Activated CD8-positive, alpha-beta T cell treated with anti-CD3 and anti-CD28 coated beads for 36 hours (primary cell): Measurements from ENCODE around the gene INCA1. TPM values are rescaled to one million over a fixed set of nuclear protein-coding genes. Genes with fewer than 3 reads are reported as not detected.
"Not testable (repeated sequence)": the region's sequence is repeated elsewhere in the genome, so short reads cannot be mapped to it uniquely, and the experiment has no call there.

ENCODE experiments used
- ATAC-seq: fragments of 200-7000 bp; cut with Tn5 transposase; one replicate; pipeline ENCODE4 v1.10.0; 2021; ENCODE audit warnings: mild to moderate bottlenecking, moderate library complexity
- CTCF ChIA-PET: fragments of 350-600 bp; sonication (Branson Sonifier 250); formaldehyde crosslinking; loops from one replicate; lab custom pipeline; 2021; ENCODE audit warnings: antibody characterized with exemption; lab: Charles Lee
- POLR2A ChIA-PET: fragments of 350-600 bp; sonication (Branson Sonifier 250); formaldehyde crosslinking; loops from one replicate; lab custom pipeline; 2021; ENCODE audit warnings: antibody characterized with exemption; lab: Charles Lee
- DNase-seq: peaks from one replicate; pipeline ENCODE4 v3.0.0-alpha.2; 2020
- H3K27ac Mint-ChIP-seq: one replicate; pipeline ENCODE4 v1.8.0; 2021; ENCODE audit warnings: mild to moderate bottlenecking, mixed read lengths
- H3K27me3 Mint-ChIP-seq: one replicate; pipeline ENCODE4 v1.8.0; 2021; ENCODE audit warnings: mixed read lengths
- H3K36me3 Mint-ChIP-seq: one replicate; pipeline ENCODE4 v1.8.0; 2021; ENCODE audit warnings: low read depth, mixed read lengths
- H3K4me1 Mint-ChIP-seq: one replicate; pipeline ENCODE4 v1.8.0; 2021; ENCODE audit warnings: low read depth, mixed read lengths
- H3K4me3 Mint-ChIP-seq: one replicate; pipeline ENCODE4 v1.8.0; 2021; ENCODE audit warnings: mild to moderate bottlenecking, moderate library complexity, mixed read lengths
- H3K9me3 Mint-ChIP-seq: one replicate; pipeline ENCODE4 v1.8.0; 2021; ENCODE audit warnings: mixed read lengths
- intact Hi-C: fragments of 100-400 bp; cut with micrococcal nuclease; formaldehyde crosslinking; loops from one replicate; pipeline ENCODE4 v1.10.0; 2022
- total RNA-seq, 2 experiments: library from RNA; stranded (reverse); gene quantifications; one replicate each; pipeline ENCODE4 v1.2.3, GENCODE V29; 2021
- TF ChIP-seq, protein P1 (sequence below): fragments of 200-600 bp; IDR thresholded peaks from one replicate; pipeline ENCODE4 v1.8.0; 2022; ENCODE audit warnings: antibody characterized with exemption, mild to moderate bottlenecking

Gene INCA1
- total RNA-seq, 2 experiments from 2014 or later: 0.63 TPM; not detected in 1

DNA sequence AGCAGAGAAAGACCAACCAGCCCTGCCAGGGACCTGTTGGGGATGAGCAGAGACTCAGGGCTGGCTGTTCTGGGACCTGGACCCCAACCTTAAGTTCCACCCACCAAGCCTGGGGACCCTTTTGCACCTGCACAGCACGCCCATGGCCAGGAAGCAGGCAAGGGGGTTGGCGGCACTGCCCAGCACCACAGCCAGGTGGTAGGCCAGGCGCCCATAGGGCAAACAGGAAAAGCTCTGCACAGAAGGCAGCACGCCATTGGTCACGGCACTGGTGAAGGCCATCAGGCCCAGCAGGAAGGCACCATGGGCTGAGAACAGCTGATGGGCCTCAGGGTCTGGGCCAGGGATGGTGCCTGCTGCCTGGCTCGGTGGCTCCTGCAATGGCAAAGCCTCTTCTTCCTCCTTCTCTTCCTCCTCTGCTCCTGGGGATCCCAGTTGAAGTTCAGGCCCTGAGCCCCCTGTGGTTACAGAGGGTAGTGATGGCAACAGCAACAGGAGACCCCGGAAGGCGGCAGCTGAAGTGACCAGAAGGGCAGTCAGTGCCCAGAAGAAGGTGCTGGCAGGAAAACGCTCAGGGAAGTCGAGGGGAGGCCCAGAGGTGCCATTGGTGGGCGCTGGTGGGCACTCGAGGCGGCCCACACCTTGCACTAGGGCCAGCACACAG is 36.2 kb upstream of the INCA1 start:
- intact Hi-C loops: no loop called here
- CTCF ChIA-PET: interaction anchor here (1.9 kb wide), 1 partner anchor 28 kb away, joined by 14 read pairs; no protein-coding TSS in a partner anchor
- no peak overlapping the region for H3K27ac Mint-ChIP-seq
- no peaks in the 10 kb centered on the region for H3K9me3 Mint-ChIP-seq
- POLR2A ChIA-PET: interaction anchor here (1.7 to 1.9 kb wide), 3 partner anchors 14 to 65 kb away, joined by 3 to 6 read pairs (median 5); no protein-coding TSS in a partner anchor
- ATAC-seq (no peak), DNase-seq (no peak)
- H3K36me3 Mint-ChIP-seq: no peaks in the 10 kb centered on the region
- H3K27me3 Mint-ChIP-seq: no peaks in the 10 kb centered on the region
- TF ChIP-seq, protein P1, sequence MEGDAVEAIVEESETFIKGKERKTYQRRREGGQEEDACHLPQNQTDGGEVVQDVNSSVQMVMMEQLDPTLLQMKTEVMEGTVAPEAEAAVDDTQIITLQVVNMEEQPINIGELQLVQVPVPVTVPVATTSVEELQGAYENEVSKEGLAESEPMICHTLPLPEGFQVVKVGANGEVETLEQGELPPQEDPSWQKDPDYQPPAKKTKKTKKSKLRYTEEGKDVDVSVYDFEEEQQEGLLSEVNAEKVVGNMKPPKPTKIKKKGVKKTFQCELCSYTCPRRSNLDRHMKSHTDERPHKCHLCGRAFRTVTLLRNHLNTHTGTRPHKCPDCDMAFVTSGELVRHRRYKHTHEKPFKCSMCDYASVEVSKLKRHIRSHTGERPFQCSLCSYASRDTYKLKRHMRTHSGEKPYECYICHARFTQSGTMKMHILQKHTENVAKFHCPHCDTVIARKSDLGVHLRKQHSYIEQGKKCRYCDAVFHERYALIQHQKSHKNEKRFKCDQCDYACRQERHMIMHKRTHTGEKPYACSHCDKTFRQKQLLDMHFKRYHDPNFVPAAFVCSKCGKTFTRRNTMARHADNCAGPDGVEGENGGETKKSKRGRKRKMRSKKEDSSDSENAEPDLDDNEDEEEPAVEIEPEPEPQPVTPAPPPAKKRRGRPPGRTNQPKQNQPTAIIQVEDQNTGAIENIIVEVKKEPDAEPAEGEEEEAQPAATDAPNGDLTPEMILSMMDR: no peak
- H3K4me1 Mint-ChIP-seq: peaks cover 16% of the 10 kb centered on the region
- no peak overlapping the region for H3K4me3 Mint-ChIP-seq

DNA sequence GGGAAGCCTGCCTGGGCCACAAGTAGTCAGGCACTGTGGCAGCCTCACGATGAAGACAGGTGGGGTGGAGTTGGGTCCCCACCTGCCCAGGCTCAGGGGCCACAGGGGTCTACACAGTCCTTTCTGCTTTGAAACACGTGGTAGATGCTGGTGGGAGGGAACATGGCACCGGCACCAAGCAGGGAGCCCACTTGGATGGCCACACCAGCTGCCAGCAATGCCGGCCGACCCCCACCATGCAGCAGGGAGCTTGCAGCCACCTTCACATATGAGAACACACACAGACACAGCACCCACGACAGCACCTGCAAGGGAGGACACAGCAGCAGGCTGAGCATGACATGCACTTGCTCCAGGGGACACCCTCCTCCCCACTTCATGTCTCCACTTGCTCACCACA is 35.5 kb upstream of the INCA1 start:
- H3K4me3 Mint-ChIP-seq: no peak overlapping the region
- no peaks in the 10 kb centered on the region for H3K27me3 Mint-ChIP-seq
- no peaks in the 10 kb centered on the region for H3K36me3 Mint-ChIP-seq
- peaks cover 16% of the 10 kb centered on the region for H3K4me1 Mint-ChIP-seq
- ATAC-seq: no peak
- TF ChIP-seq, protein P1: no peak
- no peak overlapping the region for H3K27ac Mint-ChIP-seq
- CTCF ChIA-PET: interaction anchor here (1.1 to 2.7 kb wide), 4 partner anchors 13 to 73 kb away, joined by 3 to 16 read pairs (median 4); no protein-coding TSS in a partner anchor
- POLR2A ChIA-PET: interaction anchor here (1.1 to 1.7 kb wide), 2 partner anchors 38 to 45 kb away, joined by 3 read pairs; partner anchors contain the start of gene CAMTA2
- H3K9me3 Mint-ChIP-seq: no peaks in the 10 kb centered on the region
- no peak for DNase-seq
- intact Hi-C loops: no loop called here

- peak; percentile 93 for DNase-seq
- ChIA-PET CTCF (interaction anchor here (0.6 to 7.0 kb wide), 19 partner anchors 8 to 400 kb away, joined by 3 to 75 read pairs (median 4); partner anchors contain the start of gene CAMTA2), POLR2A (interaction anchor here (1.0 to 1.7 kb wide), 5 partner anchors 9 to 454 kb away, joined by 3 to 5 read pairs (median 3); partner anchors contain the start of gene CAMTA2)
- ATAC-seq: peak; percentile 86
- peak overlapping the region; percentile 66 for H3K4me3 Mint-ChIP-seq
- intact Hi-C loops: no loop called here
- H3K27ac Mint-ChIP-seq: peak overlapping the region; percentile 83
- H3K9me3 Mint-ChIP-seq: no peaks in the 10 kb centered on the region
- no peaks in the 10 kb centered on the region for H3K27me3 Mint-ChIP-seq
- no peaks in the 10 kb centered on the region for H3K36me3 Mint-ChIP-seq
- TF ChIP-seq, protein P1: peak; percentile 83
- H3K4me1 Mint-ChIP-seq: peaks cover 16% of the 10 kb centered on the region
Measured at GRCh38 chr17:5031365-5032082, 34.2 kb upstream of the INCA1 start.

GRCh38 chr17:5030168-5030567 is 32.8 kb upstream of the INCA1 start:
- ATAC-seq, DNase-seq, intact Hi-C loops, H3K36me3 Mint-ChIP-seq, H3K9me3 Mint-ChIP-seq, H3K27me3 Mint-ChIP-seq: not testable (repeated sequence)
- peak overlapping the region; percentile 66 for H3K4me3 Mint-ChIP-seq
- ChIA-PET POLR2A (interaction anchor here (1.2 to 1.3 kb wide), 3 partner anchors 18 to 94 kb away, joined by 3 to 5 read pairs (median 4); no protein-coding TSS in a partner anchor), CTCF (interaction anchor here (0.8 to 7.0 kb wide), 16 partner anchors 10 to 240 kb away, joined by 3 to 75 read pairs (median 5); partner anchors contain the start of genes CHRNE, INCA1 and KIF1C)
- H3K4me1 Mint-ChIP-seq: peaks cover 16% of the 10 kb centered on the region
- H3K27ac Mint-ChIP-seq: peak overlapping the region; percentile 83

DNA sequence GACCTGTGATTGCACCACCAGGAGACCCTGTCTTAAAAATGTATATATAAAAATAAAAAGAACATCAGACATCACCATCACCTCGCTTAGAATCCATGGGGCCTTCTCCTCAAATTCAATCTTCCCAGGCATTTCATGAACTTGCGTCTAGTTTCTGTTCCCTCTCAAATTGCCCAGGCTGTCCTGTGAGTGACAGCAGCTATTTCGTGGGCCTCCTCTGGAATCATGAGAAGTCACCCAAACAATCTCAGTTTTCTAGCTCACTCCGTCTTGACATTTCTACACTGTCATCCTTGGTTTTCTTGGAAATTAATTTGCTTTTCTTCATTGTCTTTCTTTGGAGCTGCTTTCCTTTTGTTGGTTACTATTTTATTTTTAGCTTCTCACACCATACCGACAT is 30.6 kb upstream of the INCA1 start:
- Mint-ChIP-seq H3K27me3 (no peaks in the 10 kb centered on the region), H3K36me3 (peaks cover 5% of the 10 kb centered on the region), H3K27ac (no peak overlapping the region), H3K9me3 (no peaks in the 10 kb centered on the region), H3K4me1 (peaks cover 16% of the 10 kb centered on the region), H3K4me3 (no peak overlapping the region)
- TF ChIP-seq, protein P1: no peak
- ChIA-PET CTCF (interaction anchor here (1.0 to 7.0 kb wide), 4 partner anchors 8 to 34 kb away, joined by 3 to 75 read pairs (median 4); no protein-coding TSS in a partner anchor), POLR2A (interaction anchor here (0.7 kb wide), 1 partner anchor 53 kb away, joined by 3 read pairs; no protein-coding TSS in a partner anchor)
- DNase-seq (no peak), ATAC-seq (no peak)
- intact Hi-C loops: no loop called here
